HS-5 (cell line): ENCODE measurements around the gene PPARGC1A.

Experiments
- DNase-seq: peaks from one replicate; pipeline ENCODE4 v3.0.0-alpha.2; 2012; ENCODE audit warnings: low read depth

Gene PPARGC1A

DNA sequence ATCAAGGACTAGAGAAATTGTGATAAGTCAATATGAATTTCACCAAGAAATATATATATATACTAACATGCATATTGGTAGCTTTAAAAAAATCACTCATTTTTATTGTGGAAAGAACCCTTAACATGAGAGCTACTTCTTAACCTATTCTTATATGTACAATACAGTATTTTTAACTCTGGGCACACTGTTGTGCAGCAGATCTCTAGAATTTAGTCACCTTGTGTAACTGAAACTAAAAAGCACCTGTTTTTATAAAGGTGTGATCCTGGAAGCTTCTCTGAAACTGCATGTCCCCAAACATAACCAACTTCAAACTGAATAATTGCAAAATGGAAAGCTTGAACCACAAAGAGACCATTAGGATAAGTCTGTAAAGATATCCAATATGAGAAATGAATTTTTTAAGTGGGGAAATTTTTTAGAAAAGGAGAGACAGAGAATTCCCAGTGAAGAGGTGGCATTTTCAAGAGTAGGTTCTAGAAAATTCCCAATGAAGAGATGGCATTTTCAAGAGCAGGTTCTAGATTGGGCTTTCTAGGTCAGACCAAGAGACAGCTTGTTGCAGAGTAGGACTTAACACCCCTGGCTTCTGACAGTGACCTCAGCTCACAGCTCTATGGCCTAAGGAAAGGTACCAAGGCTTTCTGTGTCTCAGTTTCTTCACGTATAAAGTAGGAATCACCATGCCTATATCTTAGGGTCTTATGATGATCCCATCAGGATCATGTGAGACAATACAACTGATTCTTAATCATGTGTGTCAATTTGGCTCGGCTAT is 22.0 kb upstream of the PPARGC1A start:
- no peak for DNase-seq

DNA sequence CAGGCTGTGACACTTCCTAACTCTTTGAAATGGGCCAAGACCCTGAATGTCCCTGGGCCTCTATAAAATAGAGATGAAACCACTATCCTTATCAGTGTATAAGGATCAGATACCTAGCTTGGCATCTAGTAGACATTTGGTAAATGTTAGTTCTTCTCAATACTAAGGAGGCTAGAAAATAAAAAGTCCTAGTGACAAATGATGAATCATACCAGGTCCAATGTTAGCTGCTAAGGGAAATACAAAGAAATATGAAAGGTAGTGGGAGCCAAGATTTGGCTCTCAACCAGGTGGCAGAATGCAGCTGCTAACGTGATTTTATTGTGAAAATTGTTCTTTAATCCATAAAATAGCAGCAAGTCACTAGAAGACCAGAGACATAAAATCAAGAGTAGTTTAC is 19.8 kb upstream of the PPARGC1A start:
- no peak for DNase-seq

DNA sequence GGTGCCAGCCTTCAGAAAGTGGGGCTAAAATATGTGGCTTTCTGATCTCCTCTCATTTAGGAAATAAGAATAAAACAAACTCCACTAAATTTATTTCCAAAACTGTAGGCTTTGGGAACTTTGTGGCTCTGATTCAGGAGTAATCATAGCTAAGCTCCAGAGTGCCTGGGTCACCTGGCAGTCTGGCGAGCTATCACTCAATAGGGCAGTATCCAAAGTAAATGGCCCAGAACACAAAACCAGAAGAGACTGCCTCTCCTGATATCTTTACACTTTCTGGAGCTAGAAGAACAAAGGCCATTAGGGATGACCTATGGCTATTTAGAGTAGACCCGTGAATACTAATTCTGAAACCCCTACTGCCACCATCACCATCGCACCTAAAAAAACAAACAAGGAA is 17.0 kb upstream of the PPARGC1A start:
- DNase-seq = no peak

DNA sequence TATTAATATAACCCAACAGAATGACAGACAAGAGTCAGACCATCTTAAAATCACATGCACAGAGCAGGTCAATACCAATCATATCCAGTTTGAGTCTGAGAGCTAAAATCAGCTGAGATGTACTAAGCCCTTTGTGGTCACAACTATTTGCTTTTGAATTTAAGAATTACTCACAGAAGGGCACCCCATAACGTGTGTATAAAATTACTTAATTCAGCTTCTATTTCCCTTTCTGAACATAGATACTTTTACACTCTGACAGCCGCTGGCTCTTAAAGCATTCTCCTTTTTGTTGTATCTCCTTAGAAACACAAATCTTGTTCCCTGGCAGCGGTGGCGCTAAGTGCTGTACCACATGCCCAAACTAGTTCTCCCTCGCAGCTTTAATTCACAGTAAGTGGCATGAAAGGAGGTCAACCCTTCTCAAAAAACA is 14.8 kb upstream of the PPARGC1A start:
- no peak for DNase-seq

DNA sequence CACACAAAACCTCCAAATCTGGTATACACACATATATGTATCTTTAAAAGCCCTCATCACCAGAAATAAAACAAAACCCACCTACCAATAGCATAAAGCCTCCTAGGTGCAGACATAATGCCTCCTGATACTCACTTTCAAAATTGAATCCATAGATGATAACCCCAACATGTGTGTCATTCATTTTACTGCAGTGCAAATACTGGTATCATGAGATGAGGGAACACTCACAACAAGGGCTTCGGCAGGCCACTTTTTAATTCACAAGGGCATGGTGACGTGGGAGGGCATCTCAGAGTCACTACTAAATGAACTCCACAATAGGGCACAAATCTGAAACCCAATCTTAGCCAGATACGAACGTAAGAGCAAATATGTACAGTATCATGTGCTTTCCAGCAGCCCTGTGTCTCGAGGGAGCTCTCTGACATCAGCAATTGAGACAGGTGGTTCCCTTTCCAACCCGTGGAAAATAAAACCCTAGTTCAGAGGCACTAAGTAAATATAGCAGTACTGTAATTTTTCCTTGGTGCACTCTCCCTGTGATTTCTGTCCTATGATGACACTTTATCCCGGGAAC is 14.1 kb upstream of the PPARGC1A start:
- no peak for DNase-seq

DNA sequence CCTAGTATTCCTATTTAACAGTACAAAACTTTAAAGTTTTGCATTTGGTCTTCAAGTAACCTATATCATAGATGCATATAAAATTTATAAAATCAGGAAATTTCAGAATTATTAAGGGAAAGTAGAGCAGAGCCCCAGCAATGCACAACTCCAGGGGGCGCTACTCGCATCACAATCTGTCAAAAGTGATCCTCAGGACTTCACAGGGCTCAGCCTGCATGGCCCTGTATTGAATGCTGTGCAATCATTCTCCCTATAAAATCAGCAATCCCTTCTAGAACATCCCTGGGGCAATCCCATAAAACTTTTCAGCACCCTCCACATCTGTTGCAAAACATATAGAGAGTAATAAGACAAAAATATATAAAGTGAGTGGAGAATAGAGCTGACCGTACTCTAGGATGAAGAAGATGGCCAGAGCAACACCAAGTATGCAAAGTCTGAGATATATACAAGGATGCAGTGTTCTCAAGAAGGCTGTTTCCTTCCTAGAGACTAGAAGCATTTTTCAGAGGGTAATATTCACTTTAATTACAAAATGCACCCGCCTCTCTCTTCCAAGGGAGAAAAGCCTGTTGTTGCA is 12.5 kb upstream of the PPARGC1A start:
- DNase-seq = no peak

DNA sequence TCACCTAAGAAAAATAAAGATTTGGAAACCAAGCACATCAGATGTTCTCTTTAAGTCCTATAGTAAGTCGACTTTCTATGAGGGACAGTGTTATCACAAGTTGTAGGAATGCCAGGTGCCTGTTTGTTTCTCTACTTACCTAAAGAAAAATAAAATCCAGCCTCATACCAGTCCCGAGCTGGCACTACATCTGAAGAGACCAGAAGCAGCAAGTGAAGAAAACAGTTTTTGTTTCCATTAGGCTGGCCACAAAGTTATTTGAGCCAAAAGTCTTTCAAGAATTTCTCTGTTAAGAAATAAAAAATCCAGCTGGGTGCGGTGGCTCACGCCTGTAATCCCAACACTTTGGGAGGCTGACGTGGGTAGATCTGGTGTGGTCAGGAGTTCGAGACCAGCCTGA is 10.8 kb upstream of the PPARGC1A start:
- DNase-seq = no peak

DNA sequence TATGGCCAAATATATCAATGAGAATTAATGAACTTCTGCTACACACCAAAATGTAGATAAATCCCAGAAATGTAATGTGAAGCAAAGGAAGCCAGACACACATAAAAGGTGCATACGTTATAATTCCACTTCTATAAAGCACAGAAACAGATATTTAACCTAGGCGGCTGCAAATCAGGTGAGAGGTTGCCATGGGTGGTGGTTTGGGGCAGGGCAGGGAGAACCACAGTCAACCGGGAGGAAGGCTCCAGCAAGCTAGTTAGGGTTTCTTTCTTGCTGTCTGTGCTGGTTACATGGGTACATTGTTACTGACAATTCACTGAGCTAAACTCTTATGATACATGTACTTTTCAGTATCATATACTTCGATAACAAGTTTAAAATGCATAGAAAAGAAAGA is 9.7 kb upstream of the PPARGC1A start:
- DNase-seq = no peak

DNA sequence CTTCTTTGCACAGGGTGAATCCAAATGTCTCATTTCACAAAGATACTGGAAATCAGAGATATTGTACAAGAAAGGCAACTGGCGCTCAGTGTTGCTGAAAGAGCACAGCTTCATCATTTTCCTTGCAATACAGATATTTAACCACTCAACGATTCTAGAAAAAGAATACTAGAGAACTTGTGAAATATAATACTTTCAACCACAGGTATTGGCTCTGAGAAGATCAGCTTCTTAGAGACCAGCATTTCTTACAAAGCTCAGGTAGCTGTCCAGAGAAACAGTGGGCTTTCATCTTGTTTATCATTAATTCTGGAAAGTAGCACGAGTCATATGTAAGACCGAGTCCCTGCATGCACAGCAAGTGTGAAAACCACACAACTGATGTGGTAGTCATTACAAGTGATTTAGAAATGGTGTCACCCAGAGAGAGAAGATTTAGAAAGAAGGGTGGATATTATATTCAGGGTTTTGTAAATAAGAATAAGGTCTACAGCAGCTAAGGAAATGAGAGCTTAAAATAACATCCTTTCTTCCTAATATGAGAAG is 7.8 kb upstream of the PPARGC1A start:
- DNase-seq = no peak

DNA sequence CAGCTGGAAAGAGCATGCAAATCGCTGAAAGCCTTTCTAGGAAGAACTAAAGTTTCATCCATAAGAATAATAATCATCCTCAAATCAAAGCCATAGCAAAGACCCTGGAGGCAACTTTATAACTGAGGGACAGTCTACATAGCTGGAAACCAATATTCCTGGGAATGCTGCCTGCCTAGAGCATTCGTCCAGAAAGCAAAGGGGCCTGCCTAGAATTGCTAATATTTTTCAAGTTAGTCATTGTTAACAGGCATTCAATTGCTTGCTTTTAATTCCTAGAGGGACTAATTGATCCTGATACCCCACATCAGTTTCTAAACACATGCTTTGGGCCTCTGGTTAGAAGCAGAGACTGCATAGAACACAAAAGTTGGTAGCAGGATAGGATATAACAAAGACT is 4.2 kb upstream of the PPARGC1A start:
- no peak for DNase-seq

DNA sequence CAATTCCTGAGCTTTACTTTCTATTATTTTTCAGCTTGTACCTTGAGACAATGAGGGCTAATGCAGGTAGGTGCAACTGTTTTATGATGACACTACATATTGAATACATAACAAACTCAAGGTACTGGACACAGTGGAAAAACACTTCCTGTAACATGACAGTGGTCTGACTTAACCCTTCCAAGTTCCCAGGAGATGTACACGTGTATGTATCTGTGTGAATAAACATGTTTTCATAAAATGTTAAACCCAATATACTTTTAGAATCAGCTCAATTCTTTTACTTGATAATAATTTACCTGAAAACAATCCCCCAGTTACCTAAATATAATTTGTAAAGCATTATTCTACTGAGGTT is 1.2 kb upstream of the PPARGC1A start:
- no peak for DNase-seq

DNA sequence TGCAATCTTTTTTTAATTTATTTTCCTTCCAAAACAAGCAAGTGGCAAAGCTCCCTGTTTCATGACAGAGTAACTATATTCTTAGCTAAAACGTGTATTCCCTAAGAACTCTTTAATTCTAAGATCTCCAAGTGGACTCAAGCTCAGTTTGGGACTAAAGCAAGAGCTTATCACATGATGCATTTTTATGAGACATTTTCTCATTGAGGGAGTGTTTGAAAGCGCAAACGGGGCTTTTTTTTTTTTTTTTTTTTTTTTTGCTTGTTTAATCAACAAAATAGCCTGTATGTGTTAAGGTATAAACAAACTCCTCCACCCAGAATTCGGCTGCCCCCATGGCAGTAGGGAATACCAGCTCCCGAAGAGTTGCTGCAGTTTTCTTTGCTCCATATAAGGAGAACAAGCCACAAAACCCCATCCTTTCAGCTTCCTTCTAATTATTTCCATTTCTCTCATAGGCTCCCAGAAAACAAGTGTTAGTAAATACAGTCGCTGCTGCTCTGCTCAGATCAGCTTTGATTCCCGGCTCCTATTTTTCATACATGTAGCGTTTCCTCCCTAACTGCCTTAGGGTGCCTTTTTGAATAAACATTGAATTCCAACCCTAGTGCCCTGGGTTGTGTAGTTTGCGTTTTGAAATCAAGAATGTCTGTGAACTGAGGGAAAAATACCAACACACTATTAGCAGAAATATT is 669 bp upstream of the PPARGC1A start:
- no peak for DNase-seq

DNA sequence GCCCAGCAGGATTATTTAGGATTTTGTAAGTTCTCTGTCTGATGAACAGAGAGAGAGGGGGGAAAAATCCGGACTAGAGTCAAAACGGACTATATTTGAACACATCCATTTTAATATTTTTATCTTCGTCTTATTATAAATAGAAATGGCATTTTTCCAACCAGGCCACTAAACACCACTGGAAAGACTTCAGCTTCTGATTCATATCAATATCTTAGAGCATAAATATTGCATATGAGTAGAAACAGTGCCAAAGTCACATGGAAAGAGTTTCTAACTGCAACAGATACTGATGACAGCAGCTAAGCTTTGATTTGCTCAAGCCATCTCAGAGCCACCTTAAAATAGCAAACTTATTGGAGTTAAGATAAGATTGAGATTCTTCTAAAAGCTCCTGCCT is 456 bp downstream of the PPARGC1A start:
- no peak for DNase-seq

DNA sequence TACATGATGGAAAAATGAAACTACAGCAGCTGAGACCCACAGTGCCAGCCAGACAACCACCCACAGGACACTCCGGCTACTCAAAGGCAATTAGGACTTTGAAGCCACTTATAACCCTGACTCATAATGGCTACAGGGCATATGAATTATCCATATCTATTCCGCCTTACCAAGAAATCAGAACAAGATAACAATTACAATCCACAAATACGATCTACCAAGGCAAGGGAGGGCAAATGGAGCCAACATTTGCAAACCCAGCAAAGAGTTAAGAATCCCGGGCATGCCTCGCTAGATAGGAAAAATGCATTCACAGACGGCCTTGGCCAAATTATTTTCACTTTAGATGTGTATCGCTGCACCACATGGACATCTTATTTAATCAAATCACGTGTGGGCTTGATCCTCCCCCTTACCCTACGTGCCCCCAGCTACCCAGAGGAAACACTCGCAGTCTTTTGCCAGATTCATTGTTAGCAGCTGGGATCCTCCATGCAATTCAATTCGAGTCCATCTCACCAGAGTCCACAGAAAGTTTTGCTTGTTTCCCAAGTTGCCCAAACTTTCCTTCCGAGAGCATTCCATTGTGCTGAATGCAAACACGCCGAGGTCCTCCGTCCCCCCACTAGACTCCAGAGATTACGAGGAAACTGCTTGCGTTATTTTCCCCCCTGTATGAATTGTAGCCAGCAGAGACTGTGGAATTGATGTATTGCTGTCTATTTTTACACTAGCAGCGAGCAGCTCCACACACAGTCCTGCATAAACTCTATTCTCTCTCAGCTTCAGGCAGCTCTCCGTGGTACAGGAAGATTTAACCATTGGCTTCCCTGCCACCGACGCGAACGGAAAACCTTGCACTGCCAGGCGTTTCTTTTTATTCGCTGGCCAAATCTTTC is 1.2 kb downstream of the PPARGC1A start:
- peak; percentile 9 for DNase-seq

DNA sequence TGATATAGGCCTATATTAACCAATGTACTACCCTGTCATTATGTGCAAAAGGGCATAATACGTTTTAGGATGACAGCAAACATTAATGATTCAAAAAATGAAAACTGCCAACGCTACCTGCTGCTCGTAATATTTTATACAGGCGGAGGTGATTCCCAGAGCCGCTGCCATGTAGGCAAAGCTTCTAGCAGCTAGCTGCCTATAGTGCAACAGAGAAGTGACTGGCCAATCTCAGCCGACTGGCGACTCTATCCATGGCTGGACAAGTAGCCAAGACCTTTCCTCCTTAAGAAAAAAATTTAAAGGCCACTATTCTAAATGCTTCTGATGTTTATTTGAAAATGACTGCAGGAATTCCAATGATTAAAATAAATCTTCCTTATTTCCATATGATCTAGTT is 1.9 kb downstream of the PPARGC1A start:
- no peak for DNase-seq

DNA sequence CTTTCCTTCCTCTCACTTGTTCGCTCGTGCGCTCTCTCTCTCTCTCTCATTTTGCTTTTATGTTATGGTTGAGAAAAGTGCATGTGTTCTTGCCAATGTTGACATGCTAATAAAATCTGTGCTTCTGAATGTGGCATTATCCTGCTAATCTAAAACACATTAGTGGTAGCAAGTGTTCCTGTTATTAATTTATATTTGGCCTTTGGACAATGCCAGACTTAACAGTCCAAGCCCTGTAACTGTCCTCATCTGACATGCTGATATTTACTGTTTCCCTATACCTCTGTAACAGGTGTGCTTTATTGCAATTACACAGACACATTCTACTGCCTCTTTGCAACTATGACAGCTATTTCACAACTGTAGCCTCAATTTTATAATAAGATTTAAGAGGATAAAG is 2.7 kb downstream of the PPARGC1A start:
- no peak for DNase-seq

DNA sequence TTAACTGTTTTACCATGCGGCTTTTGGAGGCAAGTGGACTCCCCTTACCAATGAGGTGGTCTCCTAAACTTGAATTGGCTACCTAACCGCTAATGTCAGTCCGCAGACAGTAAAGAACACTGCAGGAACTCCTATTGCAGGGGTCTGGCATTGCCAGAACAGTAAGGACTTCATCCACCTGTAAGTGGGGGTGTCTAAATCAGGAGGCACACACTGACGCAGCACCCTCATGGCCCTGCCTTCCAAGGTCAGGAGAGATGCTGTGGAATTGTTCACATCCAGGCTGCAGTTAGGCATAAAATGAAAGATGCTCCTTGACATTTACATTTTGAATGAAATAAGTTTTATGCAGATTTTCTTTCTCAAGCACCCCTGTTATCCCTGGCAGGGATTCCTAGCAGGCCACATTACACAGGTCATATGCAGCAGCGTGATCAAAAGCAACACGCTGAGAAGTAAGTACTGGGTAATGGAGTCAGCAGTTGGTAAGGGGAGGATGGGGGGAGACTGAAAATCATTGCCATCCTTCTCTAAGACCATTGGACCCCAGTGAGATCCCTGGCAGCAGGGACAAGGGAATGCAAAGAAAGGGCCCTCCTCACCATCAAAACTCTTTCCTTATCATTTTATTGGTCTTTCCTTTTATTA is 3.8 kb downstream of the PPARGC1A start:
- no peak for DNase-seq

DNA sequence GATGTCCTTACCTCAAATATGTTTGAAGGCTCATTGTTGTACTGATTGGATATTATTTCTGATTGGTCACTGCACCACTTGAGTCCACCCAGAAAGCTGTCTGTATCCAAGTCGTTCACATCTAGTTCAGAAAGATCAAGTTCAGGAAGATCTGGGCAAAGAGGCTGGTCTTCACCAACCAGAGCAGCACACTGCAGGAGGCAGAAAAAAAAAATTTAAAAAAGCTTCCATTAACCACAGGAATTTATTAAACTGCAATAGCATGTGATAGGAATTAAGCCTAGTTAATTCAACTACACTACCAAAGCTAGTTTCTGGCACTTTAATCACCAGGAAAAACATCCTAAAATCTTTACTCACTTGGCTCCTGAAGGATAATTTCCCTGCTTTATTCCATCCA is 5.1 kb downstream of the PPARGC1A start:
- DNase-seq = no peak

DNA sequence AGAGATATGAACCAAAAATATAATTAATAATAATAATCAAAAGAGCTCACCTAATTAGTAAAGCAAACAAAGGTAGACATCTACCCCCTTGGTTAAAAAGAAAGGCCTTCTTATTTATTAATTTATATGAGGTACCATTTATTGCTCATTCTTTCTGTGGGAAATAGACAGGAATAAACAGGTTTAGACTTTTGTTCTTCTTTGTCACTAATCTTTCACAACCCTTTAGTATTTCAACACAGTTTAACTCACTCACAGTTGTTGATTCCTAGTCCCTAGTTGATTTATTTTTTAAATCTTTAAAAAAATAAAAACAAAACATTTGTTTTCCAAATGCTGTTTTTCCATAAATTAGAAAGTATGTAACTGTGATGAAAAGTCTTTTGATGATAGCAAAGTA is 5.6 kb downstream of the PPARGC1A start:
- DNase-seq = no peak

DNA sequence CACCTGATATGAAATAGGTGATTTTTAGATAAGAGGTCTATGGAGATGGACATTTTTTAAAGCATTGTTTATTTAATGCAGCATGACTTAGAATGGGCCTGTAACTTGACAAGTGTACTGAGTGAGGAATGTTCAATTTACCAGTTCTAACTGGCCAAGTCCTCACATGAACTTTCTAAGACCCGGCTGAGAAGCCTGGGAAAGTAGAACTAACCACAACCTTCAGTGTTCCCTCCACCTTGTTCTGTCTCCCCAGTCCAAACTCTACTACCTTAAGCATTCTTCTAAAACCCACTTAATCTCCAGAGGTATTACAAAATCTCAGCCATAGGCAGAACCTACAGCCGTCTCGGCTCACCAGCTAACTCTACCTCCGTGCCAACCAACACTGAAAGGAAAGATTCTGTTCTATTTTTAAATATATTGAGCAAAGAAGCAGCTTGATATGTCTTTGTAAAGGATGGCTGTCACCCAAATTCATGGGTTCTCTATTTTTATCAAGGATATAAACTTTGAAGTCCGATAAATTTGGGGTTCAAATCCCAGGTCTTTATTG is 6.8 kb downstream of the PPARGC1A start:
- DNase-seq = no peak
